Sigmoid colon (tissue), 7 donors: ENCODE results near the gene ZNRD2. TPM values are rescaled to one million over a fixed set of nuclear protein-coding genes. Genes with fewer than 3 reads are reported as not detected.
A peak's percentile ranks its signal among the peaks of the same experiment; 100 is the strongest.

Experiments used
- DNase-seq: peaks from one replicate; pipeline ENCODE4 v3.0.0-alpha.2; 2019
- H3K27ac ChIP-seq, 4 donors: fragments of 200-600 bp; sonication (generic); one replicate each; pipeline ENCODE4 v1.5.1; 2016 to 2019; ENCODE audit warnings: mild to moderate bottlenecking in 1 of 4
- H3K27me3 ChIP-seq, 3 donors: fragments of 200-600 bp; sonication (generic); one replicate each; pipeline ENCODE4 v1.5.1; 2019; ENCODE audit warnings: mild to moderate bottlenecking in 1 of 3
- H3K36me3 ChIP-seq, 4 donors: fragments of 200-600 bp; sonication (generic); one replicate each; pipeline ENCODE4 v1.5.1; 2016 to 2019
- H3K4me1 ChIP-seq, 4 donors: fragments of 200-600 bp; sonication (generic); one replicate each; pipeline ENCODE4 v1.5.1; 2017 to 2019
- H3K4me3 ChIP-seq, 4 donors: fragments of 200-600 bp; sonication (generic); one replicate each; pipeline ENCODE4 v1.5.1; 2017 to 2019; ENCODE audit warnings: mild to moderate bottlenecking in 2 of 4, moderate library complexity in 1 of 4
- H3K9me3 ChIP-seq, 4 donors: fragments of 200-600 bp in 3 of 4; sonication (generic) in 3 of 4; one replicate each; pipeline versions ENCODE4 v1.5.1 to v1.6.1; 2013 to 2019
- EP300 ChIP-seq, 4 donors: sonication (generic); formaldehyde crosslinking; IDR thresholded peaks; one replicate each; pipeline ENCODE4 v1.6.1; 2017; ENCODE audit warnings: antibody characterized with exemption in 4 of 4
- POLR2A ChIP-seq, 2 donors: fragments of 450-650 bp; IDR thresholded peaks; one replicate each; pipeline ENCODE4 v1.6.1; 2016; ENCODE audit warnings: antibody characterized with exemption in 2 of 2, mild to moderate bottlenecking in 2 of 2, moderate library complexity in 2 of 2
- POLR2AphosphoS5 ChIP-seq, 4 donors: sonication (generic); formaldehyde crosslinking; IDR thresholded peaks; one replicate each; pipeline ENCODE4 v1.6.1; 2017; ENCODE audit warnings: antibody characterized with exemption in 4 of 4
- WGBS, 2 donors: extraction: QIAGEN DNeasy Blood & Tissue Kit; methylation state at CpG; one replicate each; pipeline ENCODE4 v1.1.7; 2013; 5-methylcytosine and 5-hydroxymethylcytosine counted together
- intact Hi-C: fragments of 100-400 bp; cut with DNase I; formaldehyde crosslinking; loops from one replicate; pipeline ENCODE4 v1.15.1; 2023
- polyA plus RNA-seq, 3 donors: library from polyadenylated mRNA; stranded (reverse); fragments of 200-250 nt; gene quantifications; one replicate each; pipeline ENCODE4 v1.2.3, GENCODE V29; 2013
- total RNA-seq, 4 donors: library from RNA; depleted of rRNA; stranded (reverse); fragments of >200 nt; gene quantifications; one replicate each; pipeline ENCODE4 v1.1.0, GENCODE V29; 2016
- TF ChIP-seq, protein P1 (sequence below), 4 experiments: fragments of 450-650 bp in 3 of 4; fragments of 200-600 bp in 1 of 4; IDR thresholded peaks; one replicate each; pipeline ENCODE4 v1.5.1; 2016 to 2019; ENCODE audit warnings: antibody characterized with exemption in 4 of 4, mild to moderate bottlenecking in 3 of 4, moderate library complexity in 2 of 4
- donor health status: healthy with polysubstance abuse.
- donor health status: Bipolar disorder and iron deficiency.
- donor health status: healthy.

ZNRD2 gene
- total and polyA plus RNA-seq, 7 donors: 24.9 to 61.0 (median 52.6) TPM

DNA sequence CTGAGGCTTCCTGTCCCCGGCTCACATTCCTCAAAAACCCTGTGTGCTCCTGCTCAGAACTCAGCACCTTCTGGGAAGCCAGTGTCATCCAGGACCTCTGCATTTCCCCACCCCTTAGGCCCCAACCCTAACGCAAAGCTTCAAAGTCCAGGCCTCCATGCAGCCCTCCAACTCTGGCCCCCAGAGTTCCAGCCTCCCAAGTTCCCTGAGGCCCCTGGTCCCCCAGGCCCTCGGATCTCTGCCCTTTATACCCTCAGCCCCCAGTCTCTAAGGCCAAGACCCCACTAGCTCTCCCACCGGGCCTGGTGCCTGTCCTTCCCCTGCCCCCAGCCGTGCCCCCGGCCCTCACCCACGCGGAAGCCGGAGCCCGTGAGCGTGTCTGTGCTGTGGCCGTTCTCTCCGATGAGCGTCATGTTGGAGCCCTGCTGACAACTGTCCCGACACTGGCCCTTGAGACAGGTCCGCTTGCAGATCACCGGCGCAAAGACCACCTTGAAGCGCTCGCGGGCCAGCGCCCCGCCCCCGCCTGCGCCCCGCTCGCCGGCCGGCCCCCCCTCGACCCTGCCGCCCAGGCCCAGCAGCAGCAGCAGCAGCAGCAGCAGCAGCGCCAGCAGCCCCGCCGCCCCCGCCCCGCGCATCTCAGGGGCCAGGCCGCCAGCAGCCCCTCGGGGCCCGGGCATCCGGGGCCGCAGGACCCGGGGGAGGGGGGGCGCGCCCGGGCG, 12.8 kb upstream of the ZNRD2 start:
- H3K4me1 ChIP-seq: peaks cover 0 to 72% (median 67%) of the 10 kb centered on the region in 4 donors
- intact Hi-C loops: loop anchor here (2.0 kb wide), 2 partner anchors 15 to 17 kb away; partner anchors contain the start of gene FAM89B
- peak; percentile 70 for DNase-seq

DNA sequence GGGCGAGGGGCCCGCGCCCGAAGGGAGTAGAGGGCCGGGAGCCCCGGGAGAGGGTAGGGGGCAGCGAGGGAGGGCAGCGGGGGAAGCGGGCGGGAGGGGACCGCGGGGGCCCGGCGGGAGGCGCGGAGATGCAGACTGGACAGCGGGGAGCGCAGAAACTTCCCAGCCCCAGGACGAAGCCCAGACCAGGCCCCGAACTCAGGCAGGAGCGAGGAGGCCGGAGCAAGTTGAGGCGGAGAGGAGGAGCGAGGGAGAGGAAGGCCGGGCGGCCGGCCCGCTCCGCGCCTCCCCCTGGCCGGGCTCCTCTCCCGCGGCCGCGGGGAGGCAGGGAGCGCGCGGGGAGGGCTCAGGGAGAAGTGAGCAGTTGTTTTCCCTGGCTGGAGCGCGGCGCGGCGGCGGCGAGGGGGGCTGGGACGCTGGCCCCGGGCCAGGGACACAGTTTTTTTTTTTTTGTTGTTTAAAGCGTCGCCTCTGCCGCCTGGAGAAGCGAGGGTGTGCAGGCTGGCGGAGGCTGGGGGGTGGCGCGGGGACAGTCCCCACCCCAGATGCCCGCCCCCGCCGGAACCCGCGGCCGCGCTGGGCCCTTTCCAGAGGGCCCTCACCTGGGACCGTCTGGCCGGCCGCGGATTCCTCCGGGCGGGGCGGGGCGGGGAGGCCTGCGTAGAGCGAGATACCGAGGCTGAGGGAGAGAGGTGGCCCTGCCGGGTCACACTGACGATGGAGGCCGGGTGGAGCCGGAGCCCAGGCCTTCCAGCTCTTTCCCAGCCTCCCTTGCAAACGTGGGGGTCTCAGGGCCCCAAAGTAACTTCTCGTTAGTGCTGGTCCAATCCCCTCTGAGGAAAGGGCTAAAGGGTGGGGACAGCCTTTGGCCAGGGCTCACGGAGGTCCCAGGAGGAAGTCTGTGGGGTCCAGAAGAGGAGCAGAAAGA, 12.0 kb upstream of the ZNRD2 start, which contains the start of gene LTBP3:
LTBP3 (minus strand) TSS at position 358 of the 928 bp plus-strand sequence. CDS start 400 bp downstream, outside the sequence.
- Histone ChIP-seq H3K4me1 (peaks cover 0 to 71% (median 66%) of the 10 kb centered on the region in 4 donors), H3K27ac (peak within 1 kb of the TSS; percentile 96 to 99 (median 98)), H3K27me3 (no peaks in the 10 kb centered on the region), H3K9me3 (no peaks in the 10 kb centered on the region), H3K4me3 (peak within 1 kb of the TSS; percentile 55 to 85 (median 72)), H3K36me3 (peaks cover 0 to 8% (median 2%) of the 10 kb centered on the region in 4 donors)
- TF ChIP-seq POLR2AphosphoS5 (IDR thresholded peaks at IDR 0.05): peak; percentile 58 to 78 (median 71)
- TF ChIP-seq EP300 (IDR thresholded peaks at IDR 0.05): peak in 1 of 4 donors; percentile 45
- TF ChIP-seq, protein P1, sequence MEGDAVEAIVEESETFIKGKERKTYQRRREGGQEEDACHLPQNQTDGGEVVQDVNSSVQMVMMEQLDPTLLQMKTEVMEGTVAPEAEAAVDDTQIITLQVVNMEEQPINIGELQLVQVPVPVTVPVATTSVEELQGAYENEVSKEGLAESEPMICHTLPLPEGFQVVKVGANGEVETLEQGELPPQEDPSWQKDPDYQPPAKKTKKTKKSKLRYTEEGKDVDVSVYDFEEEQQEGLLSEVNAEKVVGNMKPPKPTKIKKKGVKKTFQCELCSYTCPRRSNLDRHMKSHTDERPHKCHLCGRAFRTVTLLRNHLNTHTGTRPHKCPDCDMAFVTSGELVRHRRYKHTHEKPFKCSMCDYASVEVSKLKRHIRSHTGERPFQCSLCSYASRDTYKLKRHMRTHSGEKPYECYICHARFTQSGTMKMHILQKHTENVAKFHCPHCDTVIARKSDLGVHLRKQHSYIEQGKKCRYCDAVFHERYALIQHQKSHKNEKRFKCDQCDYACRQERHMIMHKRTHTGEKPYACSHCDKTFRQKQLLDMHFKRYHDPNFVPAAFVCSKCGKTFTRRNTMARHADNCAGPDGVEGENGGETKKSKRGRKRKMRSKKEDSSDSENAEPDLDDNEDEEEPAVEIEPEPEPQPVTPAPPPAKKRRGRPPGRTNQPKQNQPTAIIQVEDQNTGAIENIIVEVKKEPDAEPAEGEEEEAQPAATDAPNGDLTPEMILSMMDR (IDR thresholded peaks at IDR 0.05): no peak
- TF ChIP-seq POLR2A (IDR thresholded peaks at IDR 0.05): no peak
- intact Hi-C loops: loop anchor here (2.0 kb wide), 1 partner anchor 15 kb away; the partner anchor contains the start of gene FAM89B
- peak; percentile 94 for DNase-seq
- 1% methylated on average over 79 of the region's 79 CpGs for WGBS, 2 donors

More for the DNA sequence above, 12.8 kb upstream of the ZNRD2 start:
- Histone ChIP-seq H3K36me3 (peaks cover 0 to 15% (median 5%) of the 10 kb centered on the region in 4 donors), H3K9me3 (no peaks in the 10 kb centered on the region), H3K27me3 (no peaks in the 10 kb centered on the region), H3K4me3 (peak overlapping the region; percentile 55 to 85 (median 72)), H3K27ac (peak overlapping the region; percentile 96 to 99 (median 98))
- TF ChIP-seq EP300 (IDR thresholded peaks at IDR 0.05) (no peak), POLR2A (IDR thresholded peaks at IDR 0.05) (no peak), POLR2AphosphoS5 (IDR thresholded peaks at IDR 0.05) (no peak)
- TF ChIP-seq, protein P1 (IDR thresholded peaks at IDR 0.05): no peak
- WGBS, 2 donors: 6 to 12% methylated on average over 47 of the region's 47 CpGs

DNA sequence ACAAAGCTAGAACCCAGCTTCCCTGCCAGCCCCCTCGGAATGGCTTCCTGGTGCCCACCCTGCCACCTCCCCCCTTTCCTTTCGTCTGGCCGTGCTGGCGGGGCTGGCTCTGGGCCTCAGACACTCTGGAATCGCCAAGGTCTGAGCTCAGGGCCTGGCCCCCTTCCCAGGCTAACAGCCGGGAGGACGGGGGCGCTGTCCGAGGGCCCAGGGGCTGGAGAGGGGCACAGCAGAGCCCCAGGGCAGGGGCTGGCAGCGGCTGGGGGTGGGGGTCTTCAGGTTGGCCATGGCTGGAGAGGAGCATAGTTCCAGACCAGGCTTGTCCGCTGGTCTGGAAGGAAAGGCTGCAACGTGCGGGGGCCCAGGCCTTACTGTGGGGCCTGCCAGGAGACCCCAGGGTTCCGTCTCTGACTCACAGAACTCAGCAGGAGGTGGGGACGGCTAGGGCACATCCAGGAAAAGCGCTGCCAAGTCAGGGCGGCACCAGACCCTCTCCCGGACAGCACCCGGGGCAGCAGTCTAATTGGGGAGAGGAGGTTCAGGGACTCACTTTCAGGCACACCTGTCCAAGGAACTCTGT, 11.3 kb upstream of the ZNRD2 start:
- intact Hi-C loops: loop anchor here (2.0 kb wide), 1 partner anchor 14 kb away; the partner anchor contains the start of gene FAM89B
- TF ChIP-seq POLR2AphosphoS5 (IDR thresholded peaks at IDR 0.05): peak in 3 of 4 donors; percentile 13 to 61 (median 33)
- TF ChIP-seq, protein P1 (IDR thresholded peaks at IDR 0.05): no peak
- peak; percentile 91 for DNase-seq
- H3K36me3 ChIP-seq: peaks cover 0 to under 1% (median 0%) of the 10 kb centered on the region in 4 donors
- WGBS, 2 donors: 60 to 62% methylated on average over 19 of the region's 19 CpGs
- no peaks in the 10 kb centered on the region for H3K27me3 ChIP-seq
- H3K9me3 ChIP-seq: no peaks in the 10 kb centered on the region
- H3K4me3 ChIP-seq: peak overlapping the region; percentile 55 to 85 (median 72)
- peak overlapping the region; percentile 96 to 99 (median 98) for H3K27ac ChIP-seq
- H3K4me1 ChIP-seq: peaks cover 0 to 66% (median 63%) of the 10 kb centered on the region in 4 donors

DNA sequence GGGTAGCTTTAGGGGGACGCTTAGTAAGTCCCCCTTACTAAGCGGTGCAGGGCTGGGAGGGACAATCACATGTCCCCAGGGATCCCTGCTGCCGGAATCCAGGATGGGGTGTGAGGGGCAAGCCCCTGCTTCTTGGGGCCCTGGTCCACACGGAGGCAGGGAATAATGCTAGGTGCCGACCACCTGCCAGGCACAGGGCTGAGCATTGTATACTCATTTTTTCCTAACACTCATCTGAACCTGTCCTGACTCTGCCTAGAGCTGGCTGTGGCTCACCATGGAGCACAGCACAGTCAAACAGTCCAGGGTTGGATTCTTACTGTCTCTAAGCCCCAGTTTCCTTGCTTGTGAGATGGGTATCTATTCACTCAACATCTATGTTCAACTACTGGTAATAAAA, 10.7 kb upstream of the ZNRD2 start:
- peak; percentile 62 for DNase-seq
- Histone ChIP-seq H3K36me3 (no peaks in the 10 kb centered on the region), H3K4me3 (no peak overlapping the region), H3K9me3 (no peaks in the 10 kb centered on the region), H3K27me3 (no peaks in the 10 kb centered on the region), H3K4me1 (peaks cover 0 to 62% (median 59%) of the 10 kb centered on the region in 4 donors), H3K27ac (peak overlapping the region; percentile 96 to 99 (median 98))
- intact Hi-C loops: loop anchor here (2.0 kb wide), 1 partner anchor 13 kb away; the partner anchor contains the start of gene FAM89B
- WGBS, 2 donors: 75 to 79% methylated on average over 5 of the region's 5 CpGs
- no peak for TF ChIP-seq POLR2A (IDR thresholded peaks at IDR 0.05)
- TF ChIP-seq, protein P1 (IDR thresholded peaks at IDR 0.05): no peak
- TF ChIP-seq EP300 (IDR thresholded peaks at IDR 0.05): no peak
- no peak for TF ChIP-seq POLR2AphosphoS5 (IDR thresholded peaks at IDR 0.05)
